ENCODE measurements around the gene CAMKK2. TPM values are rescaled to one million over a fixed set of nuclear protein-coding genes. Genes with fewer than 3 reads are reported as not detected.

The CAMKK2 gene
- total RNA-seq, 2 experiments from 2014 or later: 21.1 to 27.6 TPM

DNA sequence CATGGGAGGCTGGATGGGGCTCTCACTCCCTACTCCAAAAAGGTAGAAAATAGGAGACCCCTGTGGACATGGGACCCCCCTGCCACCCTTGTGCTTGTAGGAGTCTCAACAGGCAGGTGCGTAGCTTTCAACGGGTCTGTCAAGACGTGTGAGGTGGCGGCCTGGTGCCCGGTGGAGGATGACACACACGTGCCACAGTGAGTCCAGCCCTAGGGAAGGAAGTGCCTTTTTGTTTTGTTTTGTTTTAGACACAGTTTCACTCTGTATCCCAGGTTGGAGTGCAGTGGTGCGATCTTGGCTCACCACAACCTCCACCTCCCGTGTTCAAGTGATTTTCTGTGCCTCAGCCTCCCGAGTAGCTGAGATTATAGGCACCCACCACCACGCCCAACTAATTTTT, 73.7 kb downstream of the CAMKK2 start:
- Histone ChIP-seq H3K27ac (ENCODE audit: low read depth, low read length, poor library complexity, severe bottlenecking) (no peak overlapping the region), H3K9me2 (ENCODE audit: insufficient read depth, low read length) (no peaks in the 10 kb centered on the region), H3K79me2 (ENCODE audit: insufficient read depth, low read depth, low read length) (no peaks in the 10 kb centered on the region), H4K20me1 (ENCODE audit: insufficient read depth, low read length) (no peaks in the 10 kb centered on the region), H3K4me2 (ENCODE audit: low read length) (no peak overlapping the region), H2AFZ (ENCODE audit: low read length) (no peak overlapping the region), H3K4me3 (ENCODE audit: low read depth, low read length, poor library complexity, severe bottlenecking) (no peak overlapping the region), H3K36me3 (ENCODE audit: insufficient read depth, low read length) (no peaks in the 10 kb centered on the region), H3K4me1 (ENCODE audit: insufficient read depth, low read length, poor library complexity, severe bottlenecking) (peaks cover 19% of the 10 kb centered on the region), H3K9me3 (ENCODE audit: low read length) (no peaks in the 10 kb centered on the region)
- BruUV-seq (replicated peaks): no TSS peak
- ChIA-PET POLR2A (interaction anchor here (0.6 to 1.0 kb wide), 2 partner anchors 10 to 191 kb away, joined by 3 read pairs; no protein-coding TSS in a partner anchor), CTCF (ENCODE audit: unreplicated experiment) (no interaction called here)
- TF ChIP-seq EZH2phosphoT487 (IDR thresholded peaks at IDR 0.05; ENCODE audit: borderline replicate concordance, low read depth, low read length) (no peak), CTCF (conservative IDR thresholded peaks at IDR 0.05; ENCODE audit: low read length) (no peak)
- intact Hi-C loops (cut with micrococcal nuclease; ENCODE audit: unreplicated experiment): no loop called here
- DNase-seq (ENCODE audit: low spot score): no peak

GRCh38 chr12:121219353-121219986, 77.0 kb downstream of the CAMKK2 start:
- no peaks in the 10 kb centered on the region for H3K36me3 ChIP-seq (ENCODE audit: insufficient read depth, low read length)
- no peak overlapping the region for H3K4me3 ChIP-seq (ENCODE audit: low read depth, low read length, poor library complexity, severe bottlenecking)
- no TSS peak for BruUV-seq (replicated peaks)
- TF ChIP-seq CTCF (conservative IDR thresholded peaks at IDR 0.05; ENCODE audit: low read length) (no peak), EZH2phosphoT487 (IDR thresholded peaks at IDR 0.05; ENCODE audit: borderline replicate concordance, low read depth, low read length) (no peak)
- DNase-seq (ENCODE audit: low spot score): no peak
- CTCF ChIA-PET (ENCODE audit: unreplicated experiment): interaction anchor here (0.5 kb wide), 1 partner anchor 678 kb away, joined by 3 read pairs; no protein-coding TSS in a partner anchor
- no peaks in the 10 kb centered on the region for H3K9me3 ChIP-seq (ENCODE audit: low read length)
- no peak overlapping the region for H2AFZ ChIP-seq (ENCODE audit: low read length)
- H3K4me1 ChIP-seq (ENCODE audit: insufficient read depth, low read length, poor library complexity, severe bottlenecking): peaks cover 7% of the 10 kb centered on the region
- H3K27ac ChIP-seq (ENCODE audit: low read depth, low read length, poor library complexity, severe bottlenecking): no peak overlapping the region
- H3K4me2 ChIP-seq (ENCODE audit: low read length): no peak overlapping the region
- no peaks in the 10 kb centered on the region for H3K9me2 ChIP-seq (ENCODE audit: insufficient read depth, low read length)
- POLR2A ChIA-PET: no interaction called here
- no peaks in the 10 kb centered on the region for H3K79me2 ChIP-seq (ENCODE audit: insufficient read depth, low read depth, low read length)
- intact Hi-C loops (cut with micrococcal nuclease; ENCODE audit: unreplicated experiment): no loop called here
- no peaks in the 10 kb centered on the region for H4K20me1 ChIP-seq (ENCODE audit: insufficient read depth, low read length)

DNA sequence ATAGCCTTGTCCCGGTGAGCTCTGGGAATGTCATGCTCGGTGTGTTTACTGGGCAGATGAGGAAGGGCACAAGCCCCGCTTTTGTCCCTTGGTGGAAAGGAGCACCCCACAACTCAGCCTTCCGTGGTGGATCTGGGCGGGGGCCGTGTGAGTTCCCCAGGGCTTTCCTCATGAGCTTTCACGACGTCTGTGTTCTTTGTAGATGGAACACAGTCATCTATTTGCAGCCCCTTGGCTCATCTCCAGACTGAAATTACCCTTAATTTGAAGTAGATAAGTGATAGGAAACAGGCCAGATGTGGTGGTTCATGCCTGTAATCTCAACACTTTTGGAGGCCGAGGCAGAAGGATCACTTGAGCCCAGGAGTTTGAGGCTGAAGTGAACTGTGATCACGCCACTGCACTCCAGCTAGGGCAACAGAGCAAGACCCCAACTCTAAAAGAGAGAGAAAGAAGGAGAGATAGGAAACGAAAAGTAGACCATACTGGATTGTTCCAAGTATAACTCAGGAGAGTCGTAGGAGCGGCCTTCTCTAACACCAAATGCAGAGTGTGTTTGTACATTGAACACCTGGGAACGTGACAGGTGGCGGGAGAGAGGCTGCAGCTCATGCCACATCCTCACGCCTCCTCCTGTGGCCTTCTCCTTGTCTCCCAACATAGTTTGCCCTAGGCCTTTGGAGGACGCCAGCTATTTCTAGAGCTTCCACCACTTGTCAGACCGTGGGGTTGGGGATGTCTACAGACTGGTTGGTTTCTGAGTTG, 77.7 kb downstream of the CAMKK2 start:
- Histone ChIP-seq H3K4me1 (ENCODE audit: insufficient read depth, low read length, poor library complexity, severe bottlenecking) (peaks cover 6% of the 10 kb centered on the region), H3K4me3 (ENCODE audit: low read depth, low read length, poor library complexity, severe bottlenecking) (no peak overlapping the region), H4K20me1 (ENCODE audit: insufficient read depth, low read length) (no peaks in the 10 kb centered on the region), H3K4me2 (ENCODE audit: low read length) (no peak overlapping the region), H3K36me3 (ENCODE audit: insufficient read depth, low read length) (no peaks in the 10 kb centered on the region), H3K9me3 (ENCODE audit: low read length) (no peaks in the 10 kb centered on the region), H3K27ac (ENCODE audit: low read depth, low read length, poor library complexity, severe bottlenecking) (no peak overlapping the region), H3K79me2 (ENCODE audit: insufficient read depth, low read depth, low read length) (no peaks in the 10 kb centered on the region), H3K9me2 (ENCODE audit: insufficient read depth, low read length) (no peaks in the 10 kb centered on the region), H2AFZ (ENCODE audit: low read length) (no peak overlapping the region)
- intact Hi-C loops (cut with micrococcal nuclease; ENCODE audit: unreplicated experiment): no loop called here
- ChIA-PET CTCF (ENCODE audit: unreplicated experiment) (interaction anchor here (0.5 kb wide), 1 partner anchor 678 kb away, joined by 3 read pairs; no protein-coding TSS in a partner anchor), POLR2A (no interaction called here)
- no peak for TF ChIP-seq CTCF (conservative IDR thresholded peaks at IDR 0.05; ENCODE audit: low read length)
- no peak for TF ChIP-seq EZH2phosphoT487 (IDR thresholded peaks at IDR 0.05; ENCODE audit: borderline replicate concordance, low read depth, low read length)
- no TSS peak for BruUV-seq (replicated peaks)
- DNase-seq (ENCODE audit: low spot score): no peak
